Astrocyte (in vitro differentiated cells and primary cell): Measurements from ENCODE around the gene SSB. TPM values are rescaled to one million over a fixed set of nuclear protein-coding genes. Genes with fewer than 3 reads are reported as not detected.

ENCODE experiments used
- DNase-seq: peaks from one replicate; pipeline ENCODE4 v3.0.0-alpha.2; 2010; ENCODE audit warnings: low read depth
- FAIRE-seq: peaks from 2 replicates; lab custom pipeline; 2011; peaks lifted over from hg19 to GRCh38; lab: Jason Lieb, UNC
- H2AFZ ChIP-seq: 2 replicates; pipeline ENCODE4 v1.6.0; 2012; ENCODE audit warnings: low read depth, low read length, inconsistent platforms
- H3K27ac ChIP-seq: 2 replicates; pipeline ENCODE4 v1.5.1; 2011; ENCODE audit warnings: low read depth, low read length, inconsistent platforms
- H3K27me3 ChIP-seq: 2 replicates; pipeline ENCODE4 v1.6.0; 2011; ENCODE audit warnings: low read length, inconsistent platforms; ENCODE audit not compliant: insufficient read depth
- H3K36me3 ChIP-seq: 2 replicates; pipeline ENCODE4 v1.5.1; 2011; ENCODE audit warnings: low read length, inconsistent platforms; ENCODE audit not compliant: insufficient read depth
- H3K4me1 ChIP-seq: 2 replicates; pipeline ENCODE4 v1.5.1; 2011; ENCODE audit warnings: low read length, inconsistent platforms; ENCODE audit not compliant: insufficient read depth
- H3K4me2 ChIP-seq: 2 replicates; pipeline ENCODE4 v1.6.0; 2012; ENCODE audit warnings: low read length, inconsistent platforms
- H3K4me3 ChIP-seq: 2 replicates; pipeline ENCODE4 v1.5.1; 2011; ENCODE audit warnings: low read depth, mild to moderate bottlenecking, low read length, inconsistent platforms; ENCODE audit not compliant: insufficient read depth
- H3K79me2 ChIP-seq: 2 replicates; pipeline ENCODE4 v1.6.0; 2012; ENCODE audit warnings: mild to moderate bottlenecking, low read length, inconsistent platforms; ENCODE audit not compliant: insufficient read depth
- H3K9ac ChIP-seq: 2 replicates; pipeline ENCODE4 v1.6.0; 2012; ENCODE audit warnings: mild to moderate bottlenecking, low read length, inconsistent platforms
- H3K9me3 ChIP-seq: 2 replicates; pipeline ENCODE4 v1.5.1; 2012; ENCODE audit warnings: low read depth, mild to moderate bottlenecking, low read length, inconsistent platforms; ENCODE audit not compliant: insufficient read depth
- H4K20me1 ChIP-seq: 2 replicates; pipeline ENCODE4 v1.6.0; 2012; ENCODE audit warnings: low read length, inconsistent platforms; ENCODE audit not compliant: insufficient read depth
- H3K27ac Mint-ChIP-seq: one replicate; pipeline ENCODE4 v1.8.0; 2021; ENCODE audit warnings: mild to moderate bottlenecking, mixed read lengths; ENCODE audit not compliant: unreplicated experiment
- H3K27me3 Mint-ChIP-seq: one replicate; pipeline ENCODE4 v1.8.0; 2021; ENCODE audit warnings: low read depth, mixed read lengths; ENCODE audit not compliant: unreplicated experiment
- H3K36me3 Mint-ChIP-seq: one replicate; pipeline ENCODE4 v1.8.0; 2021; ENCODE audit warnings: low read depth, mixed read lengths; ENCODE audit not compliant: unreplicated experiment
- H3K4me1 Mint-ChIP-seq: one replicate; pipeline ENCODE4 v1.8.0; 2021; ENCODE audit warnings: low read depth, mixed read lengths; ENCODE audit not compliant: unreplicated experiment
- H3K4me3 Mint-ChIP-seq: one replicate; pipeline ENCODE4 v1.8.0; 2021; ENCODE audit warnings: mild to moderate bottlenecking, moderate library complexity, mixed read lengths; ENCODE audit not compliant: unreplicated experiment
- H3K9me3 Mint-ChIP-seq: one replicate; pipeline ENCODE4 v1.8.0; 2021; ENCODE audit warnings: mild to moderate bottlenecking, mixed read lengths; ENCODE audit not compliant: unreplicated experiment
- EZH2 ChIP-seq: IDR thresholded peaks from 2 replicates; pipeline ENCODE4 v1.6.1; 2012; ENCODE audit warnings: mild to moderate bottlenecking, low read length, inconsistent platforms; ENCODE audit not compliant: insufficient read depth
- total RNA-seq: library from RNA; stranded (reverse); gene quantifications from 2 replicates; pipeline ENCODE4 v1.2.1, GENCODE V29; 2021
- TF ChIP-seq, protein P1 (sequence below): IDR thresholded peaks from 2 replicates; pipeline ENCODE4 v1.5.1; 2011; ENCODE audit warnings: low read depth, mild to moderate bottlenecking, inconsistent platforms, low read length, moderate library complexity; ENCODE audit not compliant: insufficient read depth

The SSB gene
- total RNA-seq, 1 donor from 2014 or later: 176 TPM

- Histone ChIP-seq H3K4me1 (no peaks in the 10 kb centered on the region), H4K20me1 (peaks cover 36% of the 10 kb centered on the region), H3K9me3 (no peaks in the 10 kb centered on the region), H3K4me3 (no peak overlapping the region), H3K36me3 (no peaks in the 10 kb centered on the region), H3K4me2 (no peak overlapping the region), H3K27ac (no peak overlapping the region), H3K9ac (no peak overlapping the region), H2AFZ (no peak overlapping the region), H3K79me2 (peaks cover 74% of the 10 kb centered on the region), H3K27me3 (no peaks in the 10 kb centered on the region)
- no peak for DNase-seq
- Mint-ChIP-seq H3K36me3 (peaks cover 3% of the 10 kb centered on the region), H3K9me3 (peaks cover 3% of the 10 kb centered on the region), H3K4me3 (no peak overlapping the region), H3K27me3 (no peaks in the 10 kb centered on the region), H3K4me1 (no peaks in the 10 kb centered on the region), H3K27ac (no peak overlapping the region)
- TF ChIP-seq, protein P1, sequence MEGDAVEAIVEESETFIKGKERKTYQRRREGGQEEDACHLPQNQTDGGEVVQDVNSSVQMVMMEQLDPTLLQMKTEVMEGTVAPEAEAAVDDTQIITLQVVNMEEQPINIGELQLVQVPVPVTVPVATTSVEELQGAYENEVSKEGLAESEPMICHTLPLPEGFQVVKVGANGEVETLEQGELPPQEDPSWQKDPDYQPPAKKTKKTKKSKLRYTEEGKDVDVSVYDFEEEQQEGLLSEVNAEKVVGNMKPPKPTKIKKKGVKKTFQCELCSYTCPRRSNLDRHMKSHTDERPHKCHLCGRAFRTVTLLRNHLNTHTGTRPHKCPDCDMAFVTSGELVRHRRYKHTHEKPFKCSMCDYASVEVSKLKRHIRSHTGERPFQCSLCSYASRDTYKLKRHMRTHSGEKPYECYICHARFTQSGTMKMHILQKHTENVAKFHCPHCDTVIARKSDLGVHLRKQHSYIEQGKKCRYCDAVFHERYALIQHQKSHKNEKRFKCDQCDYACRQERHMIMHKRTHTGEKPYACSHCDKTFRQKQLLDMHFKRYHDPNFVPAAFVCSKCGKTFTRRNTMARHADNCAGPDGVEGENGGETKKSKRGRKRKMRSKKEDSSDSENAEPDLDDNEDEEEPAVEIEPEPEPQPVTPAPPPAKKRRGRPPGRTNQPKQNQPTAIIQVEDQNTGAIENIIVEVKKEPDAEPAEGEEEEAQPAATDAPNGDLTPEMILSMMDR: no peak
- no peak for TF ChIP-seq EZH2
- no peak for FAIRE-seq
Observed at GRCh38 chr2:169859423-169859822, 60.8 kb downstream of the SSB start.

GRCh38 chr2:169860149-169860548, 61.5 kb downstream of the SSB start:
- H3K4me2 ChIP-seq: no peak overlapping the region
- Mint-ChIP-seq H3K27ac (no peak overlapping the region), H3K36me3 (peaks cover 3% of the 10 kb centered on the region), H3K4me3 (no peak overlapping the region), H3K4me1 (no peaks in the 10 kb centered on the region), H3K9me3 (peaks cover 3% of the 10 kb centered on the region), H3K27me3 (no peaks in the 10 kb centered on the region)
- no peaks in the 10 kb centered on the region for H3K4me1 ChIP-seq
- TF ChIP-seq, protein P1: no peak
- no peak for TF ChIP-seq EZH2
- FAIRE-seq (no peak), DNase-seq (no peak)
- H2AFZ ChIP-seq: no peak overlapping the region
- no peak overlapping the region for H3K27ac ChIP-seq
- no peaks in the 10 kb centered on the region for H3K27me3 ChIP-seq
- no peak overlapping the region for H3K4me3 ChIP-seq
- no peaks in the 10 kb centered on the region for H3K9me3 ChIP-seq
- no peak overlapping the region for H3K9ac ChIP-seq
- H3K36me3 ChIP-seq: no peaks in the 10 kb centered on the region
- H3K79me2 ChIP-seq: peaks cover 70% of the 10 kb centered on the region
- peaks cover 37% of the 10 kb centered on the region for H4K20me1 ChIP-seq

Other genes starting within 250 kb of the SSB start
- 37.2 and 37.3 TPM in 2 replicates for gene FASTKD1, start 225.0 kb upstream of the SSB start, total RNA-seq
- 40.2 and 42.0 TPM in 2 replicates for gene PPIG, start 214.5 kb upstream of the SSB start, total RNA-seq
- 0.20 TPM in 1 of 2 replicates, not detected in the other for gene CFAP210, start 104.5 kb upstream of the SSB start, total RNA-seq
- 1.9 and 3.0 TPM in 2 replicates for gene PHOSPHO2, start 104.4 kb upstream of the SSB start, total RNA-seq
- 3.3 and 5.9 TPM in 2 replicates for gene KLHL23, start 65.0 kb upstream of the SSB start, total RNA-seq
- 52.3 and 55.7 TPM in 2 replicates for gene METTL5, start 26.0 kb downstream of the SSB start, total RNA-seq
- 18.7 and 23.9 TPM in 2 replicates for gene UBR3, start 28.6 kb downstream of the SSB start, total RNA-seq